HEK293 (cell line): Measurements from ENCODE around the gene CDCA3.

Source experiments
- CTCF ChIA-PET: fragments of 350-600 bp; formaldehyde crosslinking; extraction: SDS; loops from one replicate; lab custom pipeline; 2021; ENCODE audit warnings: antibody characterized with exemption; lab: Yijun Ruan, JAX
- POLR2A ChIA-PET: fragments of 300-600 bp; formaldehyde crosslinking; extraction: SDS; loops from one replicate; lab custom pipeline; 2020; ENCODE audit warnings: antibody characterized with exemption, inconsistent platforms; lab: Yijun Ruan, JAX
- H3K27ac ChIP-seq: fragments of 200-500 bp; sonication (Bioruptor generic); 2 replicates; pipeline ENCODE4 v1.5.1; 2014; ENCODE audit warnings: low read depth, low read length, control low read depth, inconsistent platforms; ENCODE audit errors: extremely low read depth
- H3K36me3 ChIP-seq, 2 experiments: fragments of 200-500 bp in 1 of 2; sonication (Bioruptor generic) in 1 of 2; 1 replicate in 1 of 2; 2 replicates in 1 of 2; pipeline ENCODE4 v1.5.1; 2014 to 2017; ENCODE audit warnings: inconsistent platforms in 2 of 2, low read length in 2 of 2; ENCODE audit not compliant: control insufficient read depth in 2 of 2, insufficient read depth in 1 of 2
- H3K4me1 ChIP-seq: fragments of 200-500 bp; sonication (Bioruptor generic); 2 replicates; pipeline ENCODE4 v1.5.1; 2014; ENCODE audit warnings: mild to moderate bottlenecking, low read length, inconsistent platforms; ENCODE audit not compliant: control insufficient read depth, insufficient read depth
- H3K4me3 ChIP-seq: 2 replicates; pipeline ENCODE4 v1.5.1; 2011; ENCODE audit warnings: low read depth, mild to moderate bottlenecking, control low read depth, low read length, moderate library complexity
- H3K9me3 ChIP-seq: fragments of 200-500 bp; sonication (Bioruptor generic); 2 replicates; pipeline ENCODE4 v1.5.1; 2014; ENCODE audit warnings: low read depth, low read length, inconsistent platforms; ENCODE audit not compliant: control insufficient read depth, insufficient read depth
- BCL11B ChIP-seq: fragments of 450-650 bp; formaldehyde crosslinking; IDR thresholded peaks from 2 replicates; pipeline ENCODE4 v1.5.1; 2016; ENCODE audit warnings: low read depth, missing biosample characterization, missing genetic modification characterization
- KLF9 ChIP-seq: fragments of 450-650 bp; formaldehyde crosslinking; IDR thresholded peaks from 2 replicates; pipeline ENCODE4 v1.5.1; 2016; ENCODE audit warnings: missing biosample characterization, missing genetic modification characterization, low read depth
- RBAK ChIP-seq: fragments of 450-650 bp; formaldehyde crosslinking; IDR thresholded peaks from 2 replicates; pipeline ENCODE4 v1.5.1; 2016; ENCODE audit warnings: missing biosample characterization, missing genetic modification characterization
- SP3 ChIP-seq: fragments of 450-650 bp; formaldehyde crosslinking; IDR thresholded peaks from 2 replicates; pipeline ENCODE4 v1.5.1; 2016; ENCODE audit warnings: missing biosample characterization, missing genetic modification characterization
- ZBTB1 ChIP-seq: fragments of 450-650 bp; formaldehyde crosslinking; IDR thresholded peaks from 2 replicates; pipeline ENCODE4 v1.5.1; 2016; ENCODE audit warnings: missing biosample characterization, missing genetic modification characterization
- ZBTB17 ChIP-seq: fragments of 450-650 bp; formaldehyde crosslinking; IDR thresholded peaks from 2 replicates; pipeline ENCODE4 v1.5.1; 2016; ENCODE audit warnings: missing biosample characterization, missing genetic modification characterization
- ZFHX2 ChIP-seq: fragments of 450-650 bp; formaldehyde crosslinking; conservative IDR thresholded peaks from 2 replicates; pipeline ENCODE4 v1.5.1; 2016; ENCODE audit warnings: missing biosample characterization, missing genetic modification characterization
- ZNF175 ChIP-seq: fragments of 450-650 bp; formaldehyde crosslinking; IDR thresholded peaks from 2 replicates; pipeline ENCODE4 v1.5.1; 2016; ENCODE audit warnings: missing biosample characterization, missing genetic modification characterization
- ZNF2 ChIP-seq: fragments of 450-650 bp; formaldehyde crosslinking; IDR thresholded peaks from 2 replicates; pipeline ENCODE4 v1.5.1; 2016; ENCODE audit warnings: missing biosample characterization, missing genetic modification characterization
- ZNF23 ChIP-seq: fragments of 450-650 bp; formaldehyde crosslinking; IDR thresholded peaks from 2 replicates; pipeline ENCODE4 v1.5.1; 2016; ENCODE audit warnings: missing biosample characterization, missing genetic modification characterization, borderline replicate concordance
- ZNF341 ChIP-seq: fragments of 450-650 bp; formaldehyde crosslinking; IDR thresholded peaks from 2 replicates; pipeline ENCODE4; 2016; ENCODE audit warnings: low read depth, missing biosample characterization, missing genetic modification characterization
- ZNF501 ChIP-seq: fragments of 450-650 bp; formaldehyde crosslinking; IDR thresholded peaks from 2 replicates; pipeline ENCODE4 v1.5.1; 2016; ENCODE audit warnings: missing biosample characterization, missing genetic modification characterization
- ZNF624 ChIP-seq: fragments of 450-650 bp; formaldehyde crosslinking; IDR thresholded peaks from 2 replicates; pipeline ENCODE4 v1.5.1; 2017; ENCODE audit warnings: missing biosample characterization, missing genetic modification characterization
- ZNF677 ChIP-seq: fragments of 450-650 bp; IDR thresholded peaks from 2 replicates; pipeline ENCODE4 v1.5.0; 2018; ENCODE audit warnings: missing biosample characterization, mild to moderate bottlenecking, missing genetic modification characterization, moderate library complexity
- ZNF776 ChIP-seq: fragments of 450-650 bp; formaldehyde crosslinking; IDR thresholded peaks from 2 replicates; pipeline ENCODE4 v1.5.0; 2017; ENCODE audit warnings: missing biosample characterization, missing genetic modification characterization, borderline replicate concordance
- TF ChIP-seq, protein P1 (sequence below): fragments of 450-650 bp; formaldehyde crosslinking; IDR thresholded peaks from 2 replicates; pipeline ENCODE4 v1.5.1; 2016; ENCODE audit warnings: missing biosample characterization, missing genetic modification characterization
- TF ChIP-seq, protein P2 (sequence below): fragments of 450-650 bp; formaldehyde crosslinking; IDR thresholded peaks from 2 replicates; pipeline ENCODE4 v1.5.1; 2016; ENCODE audit warnings: missing biosample characterization, missing genetic modification characterization
- TF ChIP-seq, protein P3 (sequence below): fragments of 450-650 bp; formaldehyde crosslinking; IDR thresholded peaks from 2 replicates; pipeline ENCODE4 v1.5.1; 2016; ENCODE audit warnings: missing biosample characterization, missing genetic modification characterization
- TF ChIP-seq, protein P4 (sequence below): IDR thresholded peaks from 2 replicates; pipeline ENCODE4 v1.6.1; 2011; ENCODE audit warnings: mild to moderate bottlenecking, low read depth, low read length, borderline replicate concordance
- TF ChIP-seq, protein P5 (sequence below): fragments of 450-650 bp; formaldehyde crosslinking; conservative IDR thresholded peaks from 2 replicates; pipeline ENCODE4 v1.5.1; 2016; ENCODE audit warnings: low read depth, missing biosample characterization, missing genetic modification characterization
- TF ChIP-seq, protein P6 (sequence below): sonication (generic); formaldehyde crosslinking; IDR thresholded peaks from 2 replicates; pipeline ENCODE4 v1.8.1; 2022; ENCODE audit warnings: mild to moderate bottlenecking, moderate library complexity, missing genetic modification reagents
- TF ChIP-seq, protein P7 (sequence below): fragments of 450-650 bp; formaldehyde crosslinking; IDR thresholded peaks from 2 replicates; pipeline ENCODE4 v1.5.1; 2017; ENCODE audit warnings: missing biosample characterization, missing genetic modification characterization
- TF ChIP-seq, protein P8 (sequence below): fragments of 450-650 bp; formaldehyde crosslinking; IDR thresholded peaks from 2 replicates; pipeline ENCODE4 v1.5.1; 2016; ENCODE audit warnings: missing biosample characterization, missing genetic modification characterization

CDCA3 gene

DNA sequence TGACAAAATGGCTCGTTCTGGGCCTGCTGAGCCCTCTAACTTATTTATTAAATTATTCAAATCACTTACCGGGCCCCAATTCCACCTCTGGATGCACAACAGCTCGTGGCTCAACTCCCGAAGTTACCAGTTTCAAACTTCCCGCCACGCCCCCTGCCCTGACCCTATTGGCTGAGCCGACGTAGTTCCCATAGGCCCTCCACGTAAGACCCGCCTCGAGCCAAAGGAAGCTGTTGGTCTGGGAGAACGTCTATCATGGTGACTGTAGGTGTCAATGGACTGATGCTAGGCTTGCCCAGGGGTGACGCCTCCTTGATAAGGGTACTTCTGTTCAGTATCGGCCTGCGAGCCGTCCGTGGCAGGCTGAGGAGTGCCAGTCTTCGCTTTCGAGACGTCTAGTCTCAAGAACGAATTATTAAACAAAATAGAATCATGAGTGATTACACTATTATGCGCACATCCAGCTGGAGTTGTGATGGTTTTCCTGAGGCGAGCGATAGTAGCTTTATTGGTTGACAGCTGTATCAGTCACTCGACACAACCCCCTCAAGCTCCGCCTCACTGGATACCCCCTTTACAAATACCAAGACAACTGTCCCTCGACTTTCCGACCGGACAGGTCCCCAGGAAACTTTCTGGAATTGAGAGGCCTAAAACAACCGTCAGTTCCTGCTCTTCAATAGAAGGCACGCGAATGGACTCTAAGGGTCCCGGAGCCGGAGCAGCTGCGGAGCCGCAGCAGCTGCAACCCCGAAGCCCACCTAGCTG lies at the start of gene CDCA3:
CDCA3 (minus strand) TSS at position 134 of the 768 bp plus-strand sequence. CDS start 334 bp downstream, outside the sequence.
- Histone ChIP-seq H3K4me3 (peak within 1 kb of the TSS; percentile 76), H3K9me3 (no peaks in the 10 kb centered on the region), H3K36me3 (peaks cover 21 to 66% of the 10 kb centered on the region in 2 experiments), H3K27ac (peak within 1 kb of the TSS; percentile 58), H3K4me1 (peaks cover 11% of the 10 kb centered on the region)
- ChIA-PET POLR2A (interaction anchor here (0.6 to 7.1 kb wide), 42 partner anchors 8 to 1330 kb away, joined by 3 to 183 read pairs (median 5); partner anchors contain the start of genes C12orf57, COPS7A, GAPDH and GNB3), CTCF (interaction anchor here (0.5 to 8.4 kb wide), 16 partner anchors 9 to 286 kb away, joined by 3 to 71 read pairs (median 4); partner anchors contain the start of genes GNB3, MLF2, P3H3 and SPSB2)
- TF ChIP-seq BCL11B (tag by site-specific recombination), result no peak
- peak; percentile 32; the same call in 1 of the 2 replicates for TF ChIP-seq ZNF501 (tag by site-specific recombination)
- TF ChIP-seq, protein P1, sequence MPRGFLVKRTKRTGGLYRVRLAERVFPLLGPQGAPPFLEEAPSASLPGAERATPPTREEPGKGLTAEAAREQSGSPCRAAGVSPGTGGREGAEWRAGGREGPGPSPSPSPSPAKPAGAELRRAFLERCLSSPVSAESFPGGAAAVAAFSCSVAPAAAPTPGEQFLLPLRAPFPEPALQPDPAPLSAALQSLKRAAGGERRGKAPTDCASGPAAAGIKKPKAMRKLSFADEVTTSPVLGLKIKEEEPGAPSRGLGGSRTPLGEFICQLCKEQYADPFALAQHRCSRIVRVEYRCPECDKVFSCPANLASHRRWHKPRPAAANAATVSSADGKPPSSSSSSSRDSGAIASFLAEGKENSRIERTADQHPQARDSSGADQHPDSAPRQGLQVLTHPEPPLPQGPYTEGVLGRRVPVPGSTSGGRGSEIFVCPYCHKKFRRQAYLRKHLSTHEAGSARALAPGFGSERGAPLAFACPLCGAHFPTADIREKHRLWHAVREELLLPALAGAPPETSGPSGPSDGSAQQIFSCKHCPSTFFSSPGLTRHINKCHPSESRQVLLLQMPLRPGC (tag by site-specific recombination), result peak; percentile 48; the same call in 1 of the 2 replicates
- no peak for TF ChIP-seq ZNF677 (tag by site-specific recombination)
- TF ChIP-seq, protein P2, sequence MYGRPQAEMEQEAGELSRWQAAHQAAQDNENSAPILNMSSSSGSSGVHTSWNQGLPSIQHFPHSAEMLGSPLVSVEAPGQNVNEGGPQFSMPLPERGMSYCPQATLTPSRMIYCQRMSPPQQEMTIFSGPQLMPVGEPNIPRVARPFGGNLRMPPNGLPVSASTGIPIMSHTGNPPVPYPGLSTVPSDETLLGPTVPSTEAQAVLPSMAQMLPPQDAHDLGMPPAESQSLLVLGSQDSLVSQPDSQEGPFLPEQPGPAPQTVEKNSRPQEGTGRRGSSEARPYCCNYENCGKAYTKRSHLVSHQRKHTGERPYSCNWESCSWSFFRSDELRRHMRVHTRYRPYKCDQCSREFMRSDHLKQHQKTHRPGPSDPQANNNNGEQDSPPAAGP (tag by site-specific recombination), result 0 out of 2 replicates have a peak, but pooled peaks have one; percentile 31
- no peak for TF ChIP-seq ZNF624
- no peak for TF ChIP-seq ZNF23 (tag by site-specific recombination)
- TF ChIP-seq KLF9, result peak; percentile 93
- no peak for TF ChIP-seq RBAK (tag by site-specific recombination)
- no peak for TF ChIP-seq ZNF175
- TF ChIP-seq, protein P3, sequence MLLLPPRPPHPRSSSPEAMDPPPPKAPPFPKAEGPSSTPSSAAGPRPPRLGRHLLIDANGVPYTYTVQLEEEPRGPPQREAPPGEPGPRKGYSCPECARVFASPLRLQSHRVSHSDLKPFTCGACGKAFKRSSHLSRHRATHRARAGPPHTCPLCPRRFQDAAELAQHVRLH (tag by site-specific recombination), result peak; percentile 50; the same call in 1 of the 2 replicates
- TF ChIP-seq ZBTB17, result peak; percentile 69
- TF ChIP-seq SP3 (tag by site-specific recombination), result peak; percentile 77
- TF ChIP-seq, protein P4, sequence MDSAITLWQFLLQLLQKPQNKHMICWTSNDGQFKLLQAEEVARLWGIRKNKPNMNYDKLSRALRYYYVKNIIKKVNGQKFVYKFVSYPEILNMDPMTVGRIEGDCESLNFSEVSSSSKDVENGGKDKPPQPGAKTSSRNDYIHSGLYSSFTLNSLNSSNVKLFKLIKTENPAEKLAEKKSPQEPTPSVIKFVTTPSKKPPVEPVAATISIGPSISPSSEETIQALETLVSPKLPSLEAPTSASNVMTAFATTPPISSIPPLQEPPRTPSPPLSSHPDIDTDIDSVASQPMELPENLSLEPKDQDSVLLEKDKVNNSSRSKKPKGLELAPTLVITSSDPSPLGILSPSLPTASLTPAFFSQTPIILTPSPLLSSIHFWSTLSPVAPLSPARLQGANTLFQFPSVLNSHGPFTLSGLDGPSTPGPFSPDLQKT, result no peak
- peak; percentile 46; the same call in 1 of the 2 replicates for TF ChIP-seq ZNF2
- TF ChIP-seq ZFHX2 (tag by site-specific recombination), result peak; percentile 28
- TF ChIP-seq, protein P5, sequence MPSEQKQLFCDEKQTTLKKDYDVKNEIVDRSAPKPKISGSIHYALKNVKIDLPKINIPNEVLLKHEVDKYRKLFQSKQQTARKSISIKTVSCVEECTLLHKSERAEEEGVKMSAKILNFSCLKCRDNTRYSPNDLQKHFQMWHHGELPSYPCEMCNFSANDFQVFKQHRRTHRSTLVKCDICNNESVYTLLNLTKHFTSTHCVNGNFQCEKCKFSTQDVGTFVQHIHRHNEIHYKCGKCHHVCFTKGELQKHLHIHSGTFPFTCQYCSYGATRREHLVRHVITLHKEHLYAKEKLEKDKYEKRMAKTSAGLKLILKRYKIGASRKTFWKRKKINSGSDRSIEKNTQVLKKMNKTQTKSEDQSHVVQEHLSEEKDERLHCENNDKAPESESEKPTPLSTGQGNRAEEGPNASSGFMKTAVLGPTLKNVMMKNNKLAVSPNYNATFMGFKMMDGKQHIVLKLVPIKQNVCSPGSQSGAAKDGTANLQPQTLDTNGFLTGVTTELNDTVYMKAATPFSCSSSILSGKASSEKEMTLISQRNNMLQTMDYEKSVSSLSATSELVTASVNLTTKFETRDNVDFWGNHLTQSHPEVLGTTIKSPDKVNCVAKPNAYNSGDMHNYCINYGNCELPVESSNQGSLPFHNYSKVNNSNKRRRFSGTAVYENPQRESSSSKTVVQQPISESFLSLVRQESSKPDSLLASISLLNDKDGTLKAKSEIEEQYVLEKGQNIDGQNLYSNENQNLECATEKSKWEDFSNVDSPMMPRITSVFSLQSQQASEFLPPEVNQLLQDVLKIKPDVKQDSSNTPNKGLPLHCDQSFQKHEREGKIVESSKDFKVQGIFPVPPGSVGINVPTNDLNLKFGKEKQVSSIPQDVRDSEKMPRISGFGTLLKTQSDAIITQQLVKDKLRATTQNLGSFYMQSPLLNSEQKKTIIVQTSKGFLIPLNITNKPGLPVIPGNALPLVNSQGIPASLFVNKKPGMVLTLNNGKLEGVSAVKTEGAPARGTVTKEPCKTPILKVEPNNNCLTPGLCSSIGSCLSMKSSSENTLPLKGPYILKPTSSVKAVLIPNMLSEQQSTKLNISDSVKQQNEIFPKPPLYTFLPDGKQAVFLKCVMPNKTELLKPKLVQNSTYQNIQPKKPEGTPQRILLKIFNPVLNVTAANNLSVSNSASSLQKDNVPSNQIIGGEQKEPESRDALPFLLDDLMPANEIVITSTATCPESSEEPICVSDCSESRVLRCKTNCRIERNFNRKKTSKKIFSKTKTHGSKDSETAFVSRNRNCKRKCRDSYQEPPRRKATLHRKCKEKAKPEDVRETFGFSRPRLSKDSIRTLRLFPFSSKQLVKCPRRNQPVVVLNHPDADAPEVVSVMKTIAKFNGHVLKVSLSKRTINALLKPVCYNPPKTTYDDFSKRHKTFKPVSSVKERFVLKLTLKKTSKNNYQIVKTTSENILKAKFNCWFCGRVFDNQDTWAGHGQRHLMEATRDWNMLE (tag by site-specific recombination), result no peak
- no peak for TF ChIP-seq ZNF341 (tag by site-specific recombination)
- TF ChIP-seq, protein P6, sequence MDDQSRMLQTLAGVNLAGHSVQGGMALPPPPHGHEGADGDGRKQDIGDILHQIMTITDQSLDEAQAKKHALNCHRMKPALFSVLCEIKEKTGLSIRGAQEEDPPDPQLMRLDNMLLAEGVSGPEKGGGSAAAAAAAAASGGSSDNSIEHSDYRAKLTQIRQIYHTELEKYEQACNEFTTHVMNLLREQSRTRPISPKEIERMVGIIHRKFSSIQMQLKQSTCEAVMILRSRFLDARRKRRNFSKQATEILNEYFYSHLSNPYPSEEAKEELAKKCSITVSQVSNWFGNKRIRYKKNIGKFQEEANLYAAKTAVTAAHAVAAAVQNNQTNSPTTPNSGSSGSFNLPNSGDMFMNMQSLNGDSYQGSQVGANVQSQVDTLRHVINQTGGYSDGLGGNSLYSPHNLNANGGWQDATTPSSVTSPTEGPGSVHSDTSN, result peak; percentile 94
- TF ChIP-seq, protein P7, sequence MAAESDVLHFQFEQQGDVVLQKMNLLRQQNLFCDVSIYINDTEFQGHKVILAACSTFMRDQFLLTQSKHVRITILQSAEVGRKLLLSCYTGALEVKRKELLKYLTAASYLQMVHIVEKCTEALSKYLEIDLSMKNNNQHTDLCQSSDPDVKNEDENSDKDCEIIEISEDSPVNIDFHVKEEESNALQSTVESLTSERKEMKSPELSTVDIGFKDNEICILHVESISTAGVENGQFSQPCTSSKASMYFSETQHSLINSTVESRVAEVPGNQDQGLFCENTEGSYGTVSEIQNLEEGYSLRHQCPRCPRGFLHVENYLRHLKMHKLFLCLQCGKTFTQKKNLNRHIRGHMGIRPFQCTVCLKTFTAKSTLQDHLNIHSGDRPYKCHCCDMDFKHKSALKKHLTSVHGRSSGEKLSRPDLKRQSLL (tag by site-specific recombination), result no peak
- no peak for TF ChIP-seq ZNF776 (tag by site-specific recombination)
- no peak for TF ChIP-seq ZBTB1
- TF ChIP-seq, protein P8, sequence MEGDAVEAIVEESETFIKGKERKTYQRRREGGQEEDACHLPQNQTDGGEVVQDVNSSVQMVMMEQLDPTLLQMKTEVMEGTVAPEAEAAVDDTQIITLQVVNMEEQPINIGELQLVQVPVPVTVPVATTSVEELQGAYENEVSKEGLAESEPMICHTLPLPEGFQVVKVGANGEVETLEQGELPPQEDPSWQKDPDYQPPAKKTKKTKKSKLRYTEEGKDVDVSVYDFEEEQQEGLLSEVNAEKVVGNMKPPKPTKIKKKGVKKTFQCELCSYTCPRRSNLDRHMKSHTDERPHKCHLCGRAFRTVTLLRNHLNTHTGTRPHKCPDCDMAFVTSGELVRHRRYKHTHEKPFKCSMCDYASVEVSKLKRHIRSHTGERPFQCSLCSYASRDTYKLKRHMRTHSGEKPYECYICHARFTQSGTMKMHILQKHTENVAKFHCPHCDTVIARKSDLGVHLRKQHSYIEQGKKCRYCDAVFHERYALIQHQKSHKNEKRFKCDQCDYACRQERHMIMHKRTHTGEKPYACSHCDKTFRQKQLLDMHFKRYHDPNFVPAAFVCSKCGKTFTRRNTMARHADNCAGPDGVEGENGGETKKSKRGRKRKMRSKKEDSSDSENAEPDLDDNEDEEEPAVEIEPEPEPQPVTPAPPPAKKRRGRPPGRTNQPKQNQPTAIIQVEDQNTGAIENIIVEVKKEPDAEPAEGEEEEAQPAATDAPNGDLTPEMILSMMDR, result no peak
